HEK293T (cell line): ENCODE data around the gene ZXDC.

Experiments
- CTCF ChIA-PET: fragments of 350-600 bp; formaldehyde crosslinking; extraction: SDS; loops from one replicate; lab custom pipeline; 2021; ENCODE audit warnings: antibody characterized with exemption, inconsistent platforms; lab: Yijun Ruan, JAX
- POLR2A ChIA-PET: fragments of 350-600 bp; formaldehyde crosslinking; extraction: SDS; loops from one replicate; lab custom pipeline; 2020; ENCODE audit warnings: antibody characterized with exemption, inconsistent platforms; lab: Yijun Ruan, JAX
- DNase-seq: peaks from one replicate; pipeline ENCODE4 v3.0.0; 2012; ENCODE audit warnings: mixed read lengths; ENCODE audit errors: extremely low spot score
- ARNT ChIP-seq: fragments of 450-650 bp; IDR thresholded peaks from 2 replicates; pipeline ENCODE4 v1.6.1; 2017; ENCODE audit warnings: mild to moderate bottlenecking
- BHLHE40 ChIP-seq: fragments of 450-650 bp; IDR thresholded peaks from 2 replicates; pipeline ENCODE4 v1.6.1; 2016; ENCODE audit warnings: mild to moderate bottlenecking, moderate library complexity, borderline replicate concordance
- CTBP1 ChIP-seq: fragments of 450-650 bp; IDR thresholded peaks from 2 replicates; pipeline ENCODE4 v1.6.1; 2016; ENCODE audit warnings: borderline replicate concordance
- ELF4 ChIP-seq: fragments of 450-650 bp; IDR thresholded peaks from 2 replicates; pipeline ENCODE4 v1.6.1; 2017; ENCODE audit warnings: antibody characterized with exemption
- FOXA1 ChIP-seq: fragments of 450-650 bp; IDR thresholded peaks from 2 replicates; pipeline ENCODE4 v1.6.1; 2016; ENCODE audit warnings: mild to moderate bottlenecking
- FOXK2 ChIP-seq: fragments of 450-650 bp; IDR thresholded peaks from 2 replicates; pipeline ENCODE4 v1.6.1; 2016; ENCODE audit warnings: mild to moderate bottlenecking
- FOXM1 ChIP-seq: fragments of 450-650 bp; IDR thresholded peaks from 2 replicates; pipeline ENCODE4 v1.6.1; 2017; ENCODE audit warnings: mild to moderate bottlenecking, borderline replicate concordance
- HDGF ChIP-seq: fragments of 450-650 bp; IDR thresholded peaks from 2 replicates; pipeline ENCODE4 v1.6.1; 2017; ENCODE audit warnings: antibody characterized with exemption, borderline replicate concordance
- L3MBTL2 ChIP-seq: fragments of 450-650 bp; conservative IDR thresholded peaks from 2 replicates; pipeline ENCODE4 v1.6.1; 2016; ENCODE audit warnings: mild to moderate bottlenecking
- LEF1 ChIP-seq: fragments of 450-650 bp; IDR thresholded peaks from 2 replicates; pipeline ENCODE4 v1.6.1; 2017; ENCODE audit warnings: mild to moderate bottlenecking, borderline replicate concordance
- NFRKB ChIP-seq: fragments of 450-650 bp; IDR thresholded peaks from 2 replicates; pipeline ENCODE4 v1.6.1; 2016; ENCODE audit warnings: mild to moderate bottlenecking, moderate library complexity
- PKNOX1 ChIP-seq: fragments of 450-650 bp; IDR thresholded peaks from 2 replicates; pipeline ENCODE4 v1.6.1; 2016
- SP1 ChIP-seq: fragments of 450-650 bp; IDR thresholded peaks from 2 replicates; pipeline ENCODE4 v1.6.1; 2017
- SUZ12 ChIP-seq: fragments of 450-650 bp; IDR thresholded peaks from 2 replicates; pipeline ENCODE4 v1.6.1; 2016; ENCODE audit warnings: mild to moderate bottlenecking
- TARDBP ChIP-seq: fragments of 450-650 bp; IDR thresholded peaks from 2 replicates; pipeline ENCODE4 v1.6.1; 2016
- ZNF384 ChIP-seq: fragments of 450-650 bp; IDR thresholded peaks from 2 replicates; pipeline ENCODE4 v1.6.1; 2016

ZXDC gene

GRCh38 chr3:126488185-126488584, 12.5 kb upstream of the ZXDC start:
- no peak for TF ChIP-seq FOXA1
- CTCF ChIA-PET: interaction anchor here (0.6 kb wide), 1 partner anchor 136 kb away, joined by 3 read pairs; no protein-coding TSS in a partner anchor
- POLR2A ChIA-PET: no interaction called here
- no peak for DNase-seq

GRCh38 chr3:126487151-126487771, 11.6 kb upstream of the ZXDC start:
- ChIA-PET CTCF (no interaction called here), POLR2A (no interaction called here)
- no peak for DNase-seq
- TF ChIP-seq NFRKB (no peak), FOXM1 (no peak), ZNF384 (no peak), TARDBP (no peak), FOXA1 (no peak), HDGF (no peak), SUZ12 (no peak), CTBP1 (no peak), LEF1 (no peak), BHLHE40 (no peak), FOXK2 (no peak), ELF4 (no peak), PKNOX1 (no peak)

- ChIA-PET POLR2A (no interaction called here), CTCF (no interaction called here)
- no peak for DNase-seq
- no peak for TF ChIP-seq PKNOX1
- TF ChIP-seq SUZ12: no peak
- no peak for TF ChIP-seq FOXA1
- TF ChIP-seq BHLHE40: no peak
- TF ChIP-seq ARNT: no peak
- TF ChIP-seq TARDBP: no peak
- no peak for TF ChIP-seq CTBP1
- TF ChIP-seq LEF1: no peak
- no peak for TF ChIP-seq NFRKB
- no peak for TF ChIP-seq L3MBTL2
- no peak for TF ChIP-seq SP1
- no peak for TF ChIP-seq ZNF384
- no peak for TF ChIP-seq FOXM1
- no peak for TF ChIP-seq FOXK2
- TF ChIP-seq HDGF: no peak
- TF ChIP-seq ELF4: no peak
Observed at GRCh38 chr3:126486360-126486847, 10.7 kb upstream of the ZXDC start.

GRCh38 chr3:126485956-126486355, 10.3 kb upstream of the ZXDC start:
- TF ChIP-seq SP1 (no peak), SUZ12 (no peak), LEF1 (no peak), ARNT (no peak), ZNF384 (no peak), NFRKB (no peak), FOXA1 (no peak), L3MBTL2 (no peak), FOXK2 (no peak), ELF4 (no peak), HDGF (no peak), TARDBP (no peak), BHLHE40 (no peak), PKNOX1 (no peak), FOXM1 (no peak), CTBP1 (no peak)
- ChIA-PET CTCF (no interaction called here), POLR2A (no interaction called here)
- no peak for DNase-seq

GRCh38 chr3:126485176-126485897, 9.6 kb upstream of the ZXDC start:
- TF ChIP-seq HDGF (no peak), ARNT (no peak), FOXA1 (no peak), ZNF384 (no peak), TARDBP (no peak), CTBP1 (no peak), FOXM1 (no peak)
- ChIA-PET POLR2A (no interaction called here), CTCF (no interaction called here)
- DNase-seq: no peak

GRCh38 chr3:126484662-126485061, 9.0 kb upstream of the ZXDC start:
- CTCF ChIA-PET: no interaction called here
- no peak for DNase-seq
- POLR2A ChIA-PET: no interaction called here
- TF ChIP-seq ZNF384 (no peak), L3MBTL2 (no peak), LEF1 (no peak), CTBP1 (no peak)

- DNase-seq: no peak
- CTCF ChIA-PET: no interaction called here
Observed at GRCh38 chr3:126484148-126484547, 8.5 kb upstream of the ZXDC start.

More at GRCh38 chr3:126484148-126484547, 8.5 kb upstream of the ZXDC start:
- POLR2A ChIA-PET: no interaction called here
- no peak for TF ChIP-seq ELF4
- no peak for TF ChIP-seq SP1
- TF ChIP-seq LEF1: no peak
- no peak for TF ChIP-seq TARDBP
- no peak for TF ChIP-seq FOXM1
- TF ChIP-seq ARNT: no peak
- TF ChIP-seq NFRKB: no peak
- TF ChIP-seq FOXA1: no peak
